HG03558 (cell line): Measurements from ENCODE around the gene VAT1.
"Not testable (repeated sequence)": the region's sequence is repeated elsewhere in the genome, so short reads cannot be mapped to it uniquely, and the experiment has no call there.

Experiments used
- ATAC-seq: cut with Tn5 transposase; IDR thresholded peaks from one replicate; pipeline ENCODE4 v1.9.1; 2021; ENCODE audit warnings: moderate number of reproducible peaks; ENCODE audit not compliant: unreplicated experiment; ENCODE audit errors: extremely low read depth

VAT1 gene

GRCh38 chr17:42979511-42980273 lies 42.5 kb downstream of the VAT1 start, which contains the start of gene PTGES3L:
PTGES3L (minus strand) TSS chr17:42980080; CDS start chr17:42980053, 27 bp downstream.
- no peak for ATAC-seq

- not testable (repeated sequence) for ATAC-seq
Observed at GRCh38 chr17:42975701-42976100, 46.5 kb downstream of the VAT1 start.

GRCh38 chr17:42975265-42975664 lies 46.9 kb downstream of the VAT1 start:
- ATAC-seq: no peak

- not testable (repeated sequence) for ATAC-seq
Observed at GRCh38 chr17:42973323-42973722, 48.9 kb downstream of the VAT1 start.

DNA sequence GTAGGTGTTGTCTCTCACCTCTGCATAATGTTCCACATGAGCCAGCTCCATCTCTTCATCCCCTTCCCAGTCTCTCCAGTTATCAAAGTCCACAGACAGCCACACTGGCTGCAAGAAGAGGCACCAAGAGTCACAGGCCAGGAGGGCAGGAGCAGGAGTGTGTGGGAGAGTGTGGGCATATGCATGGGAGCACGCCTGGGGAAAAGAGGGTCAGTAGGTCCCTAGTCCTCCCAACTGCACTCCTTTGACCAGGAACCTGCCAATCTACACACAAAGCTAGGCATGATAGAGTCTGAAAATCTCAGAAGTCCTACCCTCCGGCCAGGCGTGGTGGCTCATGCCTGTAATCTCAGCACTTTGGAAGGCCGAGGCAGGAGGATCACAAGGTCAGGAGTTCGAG lies 50.6 kb downstream of the VAT1 start:
- ATAC-seq: no peak

GRCh38 chr17:42969001-42969581 lies 53.1 kb downstream of the VAT1 start:
- no peak for ATAC-seq

GRCh38 chr17:42967925-42968324 lies 54.3 kb downstream of the VAT1 start:
- ATAC-seq: no peak
